Measurements from ENCODE around the gene SNUPN. TPM values are rescaled to one million over a fixed set of nuclear protein-coding genes. Genes with fewer than 3 reads are reported as not detected.

SNUPN gene
- total RNA-seq, 1 experiment from 2014 or later, result 28.9 TPM

DNA sequence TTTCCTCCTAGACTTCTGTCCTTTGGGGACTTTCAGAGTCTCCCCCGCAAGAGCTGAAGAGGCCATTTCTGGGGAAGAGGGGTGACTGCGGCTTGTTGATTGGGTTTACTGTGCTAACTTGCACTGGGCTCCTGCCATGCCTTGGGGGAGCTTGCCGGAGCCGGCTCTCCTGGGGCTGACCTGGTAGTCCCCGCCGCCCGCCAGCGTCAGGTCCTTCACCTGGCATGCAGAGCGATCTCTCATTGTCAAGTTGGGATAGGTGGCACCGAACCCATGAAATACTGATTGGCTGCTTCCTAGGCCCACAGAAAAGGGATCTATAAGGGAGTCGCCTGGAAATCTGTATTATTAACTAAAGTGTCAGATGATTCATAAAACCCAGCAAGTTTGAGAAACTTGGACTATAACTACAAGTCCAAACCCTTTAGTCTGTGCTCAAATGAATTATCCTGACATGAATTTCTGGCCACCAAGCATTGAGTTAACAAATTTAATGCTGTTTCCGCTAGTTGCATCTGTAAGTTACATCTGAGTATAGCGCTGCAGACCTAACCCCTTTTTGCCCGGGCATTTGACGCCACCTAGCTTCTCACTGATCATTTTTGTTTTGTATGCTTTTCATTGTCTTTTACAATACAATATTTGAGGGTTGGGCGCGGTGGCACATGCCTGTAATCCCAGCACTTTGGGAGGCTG is 15.1 kb upstream of the SNUPN start:
- CTCF ChIA-PET, result interaction anchor here (0.6 to 4.6 kb wide), 17 partner anchors 10 to 1655 kb away, joined by 3 to 37 read pairs (median 6); partner anchors contain the start of genes MAN2C1 and SNUPN
- intact Hi-C loops (cut with micrococcal nuclease), result loop anchor here (1.0 to 10.0 kb wide), 6 partner anchors 20 to 273 kb away; partner anchors contain the start of gene PTPN9
- peak overlapping the region; percentile 87 for H3K4me3 Mint-ChIP-seq (ENCODE audit: unreplicated experiment)
- TSS peak; percentile 86 for BruUV-seq (replicated peaks)
- peak; percentile 70 for DNase-seq (ENCODE audit: unreplicated experiment)
- TF ChIP-seq, protein P1, sequence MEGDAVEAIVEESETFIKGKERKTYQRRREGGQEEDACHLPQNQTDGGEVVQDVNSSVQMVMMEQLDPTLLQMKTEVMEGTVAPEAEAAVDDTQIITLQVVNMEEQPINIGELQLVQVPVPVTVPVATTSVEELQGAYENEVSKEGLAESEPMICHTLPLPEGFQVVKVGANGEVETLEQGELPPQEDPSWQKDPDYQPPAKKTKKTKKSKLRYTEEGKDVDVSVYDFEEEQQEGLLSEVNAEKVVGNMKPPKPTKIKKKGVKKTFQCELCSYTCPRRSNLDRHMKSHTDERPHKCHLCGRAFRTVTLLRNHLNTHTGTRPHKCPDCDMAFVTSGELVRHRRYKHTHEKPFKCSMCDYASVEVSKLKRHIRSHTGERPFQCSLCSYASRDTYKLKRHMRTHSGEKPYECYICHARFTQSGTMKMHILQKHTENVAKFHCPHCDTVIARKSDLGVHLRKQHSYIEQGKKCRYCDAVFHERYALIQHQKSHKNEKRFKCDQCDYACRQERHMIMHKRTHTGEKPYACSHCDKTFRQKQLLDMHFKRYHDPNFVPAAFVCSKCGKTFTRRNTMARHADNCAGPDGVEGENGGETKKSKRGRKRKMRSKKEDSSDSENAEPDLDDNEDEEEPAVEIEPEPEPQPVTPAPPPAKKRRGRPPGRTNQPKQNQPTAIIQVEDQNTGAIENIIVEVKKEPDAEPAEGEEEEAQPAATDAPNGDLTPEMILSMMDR (IDR thresholded peaks at IDR 0.05; ENCODE audit: unreplicated experiment), result peak; percentile 40
- H3K27ac Mint-ChIP-seq (ENCODE audit: low read depth, unreplicated experiment), result peak overlapping the region; percentile 70
- H3K9me3 Mint-ChIP-seq (ENCODE audit: unreplicated experiment), result no peaks in the 10 kb centered on the region
- POLR2A ChIA-PET, result interaction anchor here (0.8 to 6.3 kb wide), 31 partner anchors 9 to 643 kb away, joined by 3 to 182 read pairs (median 5); partner anchors contain the start of genes MAN2C1, PTPN9, SIN3A and SNUPN
- H3K36me3 Mint-ChIP-seq (ENCODE audit: insufficient read depth, unreplicated experiment), result peaks cover 33% of the 10 kb centered on the region
- peaks cover 18% of the 10 kb centered on the region for H3K4me1 Mint-ChIP-seq (ENCODE audit: insufficient read depth, unreplicated experiment)
- no peaks in the 10 kb centered on the region for H3K27me3 Mint-ChIP-seq (ENCODE audit: insufficient read depth, unreplicated experiment)

DNA sequence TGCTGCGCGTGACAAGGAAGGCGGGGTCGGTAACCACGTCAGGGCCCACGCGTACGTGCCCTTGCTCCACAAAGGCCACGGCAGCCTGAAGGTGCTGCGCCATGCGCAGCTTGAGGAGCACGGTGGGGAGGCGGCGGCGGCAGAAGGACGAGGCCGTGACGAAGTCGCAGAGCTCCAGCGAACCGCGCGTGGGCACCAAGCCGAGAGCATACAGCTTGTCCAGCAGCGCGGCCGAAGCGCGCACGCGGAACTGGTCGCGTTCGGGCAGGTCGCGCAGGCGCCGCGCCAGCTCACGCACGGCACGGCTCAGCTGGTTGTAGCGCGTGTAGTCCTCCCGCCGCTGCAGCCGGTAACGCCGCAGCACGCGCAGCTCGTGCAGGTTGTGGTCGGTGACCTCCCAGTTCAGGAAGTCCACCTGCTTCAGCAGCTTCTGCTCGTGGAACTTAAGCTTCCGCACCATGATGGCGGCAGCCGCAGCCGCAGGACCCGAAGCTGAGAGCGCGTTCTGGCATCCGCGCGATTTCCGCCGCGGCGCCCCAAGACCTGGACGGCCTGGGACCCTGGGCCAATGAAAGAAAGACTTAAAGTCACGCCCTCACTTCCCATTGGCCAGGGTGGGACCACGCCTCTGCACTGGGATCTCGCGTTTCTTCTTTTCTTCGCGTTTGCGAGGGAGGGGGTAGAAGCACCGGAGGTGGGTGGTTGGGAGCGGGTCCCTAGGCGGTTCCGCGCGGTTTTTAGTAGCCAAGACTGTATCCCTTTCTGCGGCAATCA is 14.4 kb upstream of the SNUPN start, which contains the start of gene IMP3:
Gene IMP3, minus strand, starts transcription at position 516 of the 774 bp plus-strand sequence. Its CDS starts 56 bp downstream, at position 460.
- DNase-seq (ENCODE audit: unreplicated experiment), result peak; percentile 98
- peaks cover 18% of the 10 kb centered on the region for H3K4me1 Mint-ChIP-seq (ENCODE audit: insufficient read depth, unreplicated experiment)
- no peaks in the 10 kb centered on the region for H3K27me3 Mint-ChIP-seq (ENCODE audit: insufficient read depth, unreplicated experiment)
- intact Hi-C loops (cut with micrococcal nuclease), result loop anchor here (2.0 to 10.0 kb wide), 6 partner anchors 19 to 187 kb away; partner anchors contain the start of gene PTPN9
- ChIA-PET CTCF (interaction anchor here (0.6 to 4.6 kb wide), 14 partner anchors 9 to 272 kb away, joined by 3 to 37 read pairs (median 6); partner anchors contain the start of genes MAN2C1 and SNUPN), POLR2A (interaction anchor here (0.6 to 6.3 kb wide), 35 partner anchors 7 to 642 kb away, joined by 3 to 182 read pairs (median 5); partner anchors contain the start of genes FBXO22, MAN2C1, PTPN9 and SIN3A)
- peaks cover 33% of the 10 kb centered on the region for H3K36me3 Mint-ChIP-seq (ENCODE audit: insufficient read depth, unreplicated experiment)
- H3K4me3 Mint-ChIP-seq (ENCODE audit: unreplicated experiment), result peak within 1 kb of the TSS; percentile 87
- TF ChIP-seq, protein P1 (IDR thresholded peaks at IDR 0.05; ENCODE audit: unreplicated experiment), result no peak
- H3K9me3 Mint-ChIP-seq (ENCODE audit: unreplicated experiment), result no peaks in the 10 kb centered on the region
- no TSS peak for BruUV-seq (replicated peaks)
- H3K27ac Mint-ChIP-seq (ENCODE audit: low read depth, unreplicated experiment), result peak within 1 kb of the TSS; percentile 70

DNA sequence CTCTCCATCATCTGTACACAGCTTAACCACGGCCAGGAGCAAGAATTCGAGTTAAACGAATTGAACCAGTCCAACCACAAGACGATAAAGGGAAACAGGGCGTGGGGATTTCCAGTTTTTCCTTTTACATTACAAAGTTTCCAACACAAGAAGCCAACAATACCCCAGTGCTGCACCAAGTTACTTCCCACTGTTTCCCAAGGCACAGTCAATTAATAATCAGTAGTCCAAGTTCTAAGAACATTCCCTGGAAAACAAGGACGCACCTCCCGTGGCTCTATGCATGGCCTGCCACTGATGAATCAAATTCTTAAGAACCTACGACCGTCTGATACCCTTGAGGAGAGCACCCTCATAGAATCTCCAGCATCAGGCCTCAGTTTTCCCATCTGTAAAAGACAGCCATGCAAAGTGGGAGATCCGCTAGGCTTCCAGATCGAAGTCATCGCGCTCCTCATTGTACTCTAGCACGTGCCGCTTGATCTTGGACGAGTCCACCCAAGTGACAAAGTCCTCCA is 13.7 kb upstream of the SNUPN start:
- no peak for DNase-seq (ENCODE audit: unreplicated experiment)
- TF ChIP-seq, protein P1 (IDR thresholded peaks at IDR 0.05; ENCODE audit: unreplicated experiment), result no peak
- Mint-ChIP-seq H3K4me1 (ENCODE audit: insufficient read depth, unreplicated experiment) (peaks cover 18% of the 10 kb centered on the region), H3K9me3 (ENCODE audit: unreplicated experiment) (no peaks in the 10 kb centered on the region), H3K27me3 (ENCODE audit: insufficient read depth, unreplicated experiment) (no peaks in the 10 kb centered on the region), H3K36me3 (ENCODE audit: insufficient read depth, unreplicated experiment) (peaks cover 33% of the 10 kb centered on the region), H3K27ac (ENCODE audit: low read depth, unreplicated experiment) (peak overlapping the region; percentile 70), H3K4me3 (ENCODE audit: unreplicated experiment) (peak overlapping the region; percentile 87)
- POLR2A ChIA-PET, result interaction anchor here (0.6 to 6.3 kb wide), 28 partner anchors 8 to 271 kb away, joined by 3 to 182 read pairs (median 8); partner anchors contain the start of genes FBXO22, MAN2C1, PTPN9 and SIN3A
- CTCF ChIA-PET, result interaction anchor here (1.6 to 4.6 kb wide), 13 partner anchors 12 to 271 kb away, joined by 3 to 37 read pairs (median 7); partner anchors contain the start of genes MAN2C1 and SNUPN
- BruUV-seq (replicated peaks), result TSS peak; percentile 79
- intact Hi-C loops (cut with micrococcal nuclease), result loop anchor here (5.0 kb wide), 1 partner anchor 163 kb away; no protein-coding TSS in a partner anchor

Measured in MCF 10A (cell line).